ENCODE results near the gene MBLAC1. TPM values are rescaled to one million over a fixed set of nuclear protein-coding genes. Genes with fewer than 3 reads are reported as not detected.

Gene MBLAC1
- total and polyA plus RNA-seq, 2 donors (not counting 1 experiment from before 2014, with no cell fraction given), result 1.6 to 4.5 TPM

DNA sequence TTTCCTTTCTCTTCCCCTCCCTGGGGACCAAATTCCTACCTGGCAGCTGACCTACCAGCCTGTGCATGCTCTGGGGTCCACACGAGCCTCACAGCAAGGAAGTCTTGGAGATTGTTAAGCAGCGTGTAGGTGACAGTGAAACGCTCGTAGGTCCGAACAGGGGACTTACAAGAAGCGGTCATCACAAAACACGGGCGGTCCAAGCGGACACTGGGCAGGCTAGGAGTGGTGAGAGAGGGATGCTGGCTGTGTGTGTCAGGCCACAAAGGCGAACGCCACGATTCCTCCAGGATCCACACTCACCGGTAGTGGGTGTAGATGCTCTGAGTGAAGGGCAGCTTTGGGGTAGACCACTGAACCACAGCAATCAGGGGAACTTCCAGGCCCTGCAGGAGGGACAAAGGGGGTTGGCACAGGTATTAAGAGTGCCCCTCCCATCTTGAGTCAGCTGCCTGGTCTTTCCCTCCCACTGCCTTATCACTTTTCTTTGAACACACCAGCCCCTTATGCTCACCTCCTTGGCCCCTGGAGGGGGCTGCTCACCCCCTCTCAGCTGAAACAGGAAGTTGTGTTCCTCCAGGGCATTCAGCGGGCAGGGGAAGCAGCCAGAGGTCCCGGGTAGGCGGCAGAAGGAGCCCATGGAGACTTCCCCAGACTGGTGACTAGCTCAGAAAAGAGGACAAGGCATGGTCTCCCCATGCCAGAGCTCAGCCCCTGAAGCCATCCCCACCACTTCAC lies 29.7 kb downstream of the MBLAC1 start:
- H3K27ac ChIP-seq (ENCODE audit: low read length in 2 of 2), result peak overlapping the region; percentile 54 to 84
- CTCF ChIA-PET, result interaction anchor here (0.9 to 5.1 kb wide), 5 partner anchors 8 to 34 kb away, joined by 3 to 18 read pairs (median 3); partner anchors contain the start of gene LAMTOR4
- no peak overlapping the region for H3K9ac ChIP-seq (ENCODE audit: low read length)
- no peak for TF ChIP-seq EZH2 (IDR thresholded peaks at IDR 0.05; ENCODE audit: borderline replicate concordance, insufficient read depth, low read depth, low read length, poor library complexity, severe bottlenecking)
- TF ChIP-seq, protein P1, sequence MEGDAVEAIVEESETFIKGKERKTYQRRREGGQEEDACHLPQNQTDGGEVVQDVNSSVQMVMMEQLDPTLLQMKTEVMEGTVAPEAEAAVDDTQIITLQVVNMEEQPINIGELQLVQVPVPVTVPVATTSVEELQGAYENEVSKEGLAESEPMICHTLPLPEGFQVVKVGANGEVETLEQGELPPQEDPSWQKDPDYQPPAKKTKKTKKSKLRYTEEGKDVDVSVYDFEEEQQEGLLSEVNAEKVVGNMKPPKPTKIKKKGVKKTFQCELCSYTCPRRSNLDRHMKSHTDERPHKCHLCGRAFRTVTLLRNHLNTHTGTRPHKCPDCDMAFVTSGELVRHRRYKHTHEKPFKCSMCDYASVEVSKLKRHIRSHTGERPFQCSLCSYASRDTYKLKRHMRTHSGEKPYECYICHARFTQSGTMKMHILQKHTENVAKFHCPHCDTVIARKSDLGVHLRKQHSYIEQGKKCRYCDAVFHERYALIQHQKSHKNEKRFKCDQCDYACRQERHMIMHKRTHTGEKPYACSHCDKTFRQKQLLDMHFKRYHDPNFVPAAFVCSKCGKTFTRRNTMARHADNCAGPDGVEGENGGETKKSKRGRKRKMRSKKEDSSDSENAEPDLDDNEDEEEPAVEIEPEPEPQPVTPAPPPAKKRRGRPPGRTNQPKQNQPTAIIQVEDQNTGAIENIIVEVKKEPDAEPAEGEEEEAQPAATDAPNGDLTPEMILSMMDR (IDR thresholded peaks at IDR 0.05), result no peak
- peak overlapping the region; percentile 87 for H3K4me3 Mint-ChIP-seq
- no peaks in the 10 kb centered on the region for H3K27me3 Mint-ChIP-seq
- peak overlapping the region in 1 of 5 experiments; percentile 11 for H3K4me3 ChIP-seq (ENCODE audit: control extremely low read depth in 1 of 5, extremely low read depth in 1 of 5, insufficient read depth in 1 of 5, low read depth in 2 of 5, low read length in 4 of 5)
- 67% methylated on average over 12 of the region's 16 CpGs for WGBS (ENCODE audit: insufficient coverage)
- H3K27me3 ChIP-seq (replicated peaks in 1 of 4; ENCODE audit: control extremely low read depth in 1 of 4, control insufficient read depth in 3 of 4, insufficient read depth in 4 of 4, low read length in 3 of 4), result no peaks in the 10 kb centered on the region
- no peaks in the 10 kb centered on the region for H3K9me3 ChIP-seq (ENCODE audit: control extremely low read depth in 1 of 3, control insufficient read depth in 2 of 3, insufficient read depth in 1 of 3, low read length in 2 of 3)
- peaks cover 50% of the 10 kb centered on the region for H3K4me1 Mint-ChIP-seq
- no peaks in the 10 kb centered on the region for H3K9me3 Mint-ChIP-seq (ENCODE audit: insufficient read depth)
- DNase-seq (peak; percentile 58), ATAC-seq (ENCODE audit: low read depth) (peak; percentile 20)
- POLR2A ChIA-PET, result interaction anchor here (0.6 to 2.9 kb wide), 6 partner anchors 8 to 61 kb away, joined by 4 to 16 read pairs (median 7); partner anchors contain the start of genes GPC2 and LAMTOR4
- H3K4me1 ChIP-seq (ENCODE audit: control insufficient read depth in 2 of 2, insufficient read depth in 2 of 2, low read length in 2 of 2), result peaks cover 34 to 46% of the 10 kb centered on the region in 2 donors
- no peak overlapping the region for H2AFZ ChIP-seq (ENCODE audit: insufficient read depth, low read depth, low read length, poor library complexity, severe bottlenecking)
- peaks cover 42% of the 10 kb centered on the region for H3K79me2 ChIP-seq (ENCODE audit: control insufficient read depth, insufficient read depth, low read length)
- peak overlapping the region; percentile 87 for H3K27ac Mint-ChIP-seq
- H3K4me2 ChIP-seq (replicated peaks; ENCODE audit: low read depth, low read length, poor library complexity, severe bottlenecking), result peak overlapping the region; percentile 92
- peaks cover 0 to 51% of the 10 kb centered on the region in 2 experiments for H3K36me3 ChIP-seq (replicated peaks in 1 of 2; ENCODE audit: control extremely low read depth in 1 of 2, control insufficient read depth in 1 of 2, extremely low read depth in 1 of 2, insufficient read depth in 2 of 2, low read length in 1 of 2)
- intact Hi-C loops (cut with micrococcal nuclease), result loop anchor here (5.0 kb wide), 2 partner anchors 36 to 181 kb away; no protein-coding TSS in a partner anchor
- peaks cover 28% of the 10 kb centered on the region for H4K20me1 ChIP-seq (ENCODE audit: control insufficient read depth, insufficient read depth, low read length, poor library complexity, severe bottlenecking)

DNA sequence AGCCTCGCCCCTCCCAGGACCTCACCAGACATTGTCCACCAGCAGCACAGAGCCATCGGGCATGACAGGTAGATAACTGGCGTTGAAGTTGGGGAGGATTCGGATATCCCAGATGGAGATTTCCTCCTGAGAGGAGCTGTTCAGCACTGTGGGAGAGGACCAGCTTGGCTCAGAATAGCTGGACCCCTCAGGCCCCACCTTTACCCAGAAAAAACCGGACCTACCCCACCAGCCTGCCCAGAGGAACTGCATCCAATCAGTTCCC lies 30.2 kb downstream of the MBLAC1 start:
- no peak overlapping the region for H2AFZ ChIP-seq (ENCODE audit: insufficient read depth, low read depth, low read length, poor library complexity, severe bottlenecking)
- peaks cover 37% of the 10 kb centered on the region for H3K79me2 ChIP-seq (ENCODE audit: control insufficient read depth, insufficient read depth, low read length)
- H3K36me3 ChIP-seq (replicated peaks in 1 of 2; ENCODE audit: control extremely low read depth in 1 of 2, control insufficient read depth in 1 of 2, extremely low read depth in 1 of 2, insufficient read depth in 2 of 2, low read length in 1 of 2), result peaks cover 0 to 49% of the 10 kb centered on the region in 2 experiments
- H3K9me3 ChIP-seq (ENCODE audit: control extremely low read depth in 1 of 3, control insufficient read depth in 2 of 3, insufficient read depth in 1 of 3, low read length in 2 of 3), result no peaks in the 10 kb centered on the region
- peak overlapping the region; percentile 54 to 84 for H3K27ac ChIP-seq (ENCODE audit: low read length in 2 of 2)
- no peak overlapping the region for H3K9ac ChIP-seq (ENCODE audit: low read length)
- Mint-ChIP-seq H3K4me3 (peak overlapping the region; percentile 87), H3K27me3 (no peaks in the 10 kb centered on the region), H3K4me1 (peaks cover 45% of the 10 kb centered on the region), H3K9me3 (ENCODE audit: insufficient read depth) (no peaks in the 10 kb centered on the region), H3K27ac (peak overlapping the region; percentile 87)
- intact Hi-C loops (cut with micrococcal nuclease), result loop anchor here (5.0 kb wide), 2 partner anchors 35 to 180 kb away; no protein-coding TSS in a partner anchor
- H3K27me3 ChIP-seq (replicated peaks in 1 of 4; ENCODE audit: control extremely low read depth in 1 of 4, control insufficient read depth in 3 of 4, insufficient read depth in 4 of 4, low read length in 3 of 4), result no peaks in the 10 kb centered on the region
- ChIA-PET POLR2A (interaction anchor here (0.6 to 2.9 kb wide), 5 partner anchors 9 to 61 kb away, joined by 4 to 16 read pairs (median 7); partner anchors contain the start of genes GPC2 and LAMTOR4), CTCF (interaction anchor here (0.9 to 5.1 kb wide), 5 partner anchors 8 to 33 kb away, joined by 3 to 18 read pairs (median 3); partner anchors contain the start of gene LAMTOR4)
- WGBS (ENCODE audit: insufficient coverage), result 69% methylated on average over 4 of the region's 5 CpGs
- TF ChIP-seq EZH2 (IDR thresholded peaks at IDR 0.05; ENCODE audit: borderline replicate concordance, insufficient read depth, low read depth, low read length, poor library complexity, severe bottlenecking), result no peak
- TF ChIP-seq, protein P1 (IDR thresholded peaks at IDR 0.05), result no peak
- peaks cover 29 to 41% of the 10 kb centered on the region in 2 donors for H3K4me1 ChIP-seq (ENCODE audit: control insufficient read depth in 2 of 2, insufficient read depth in 2 of 2, low read length in 2 of 2)
- no peak for ATAC-seq (ENCODE audit: low read depth)
- peak overlapping the region; percentile 92 for H3K4me2 ChIP-seq (replicated peaks; ENCODE audit: low read depth, low read length, poor library complexity, severe bottlenecking)
- peak; percentile 28 for DNase-seq
- H3K4me3 ChIP-seq (ENCODE audit: control extremely low read depth in 1 of 5, extremely low read depth in 1 of 5, insufficient read depth in 1 of 5, low read depth in 2 of 5, low read length in 4 of 5), result peak overlapping the region in 2 of 5 experiments; percentile 11 to 95
- peaks cover 28% of the 10 kb centered on the region for H4K20me1 ChIP-seq (ENCODE audit: control insufficient read depth, insufficient read depth, low read length, poor library complexity, severe bottlenecking)

Data from B cell (primary cell).